Activated T-cell treated with anti-CD3 and anti-CD28 coated beads, Interleukin-2, amount 50 U/mL, for 72 hours (primary cell): ENCODE results near the gene PTN. TPM values are rescaled to one million over a fixed set of nuclear protein-coding genes. Genes with fewer than 3 reads are reported as not detected.

Source experiments
- ATAC-seq, 2 donors: fragments of 150-1000 bp; cut with Tn5 transposase; replicated peaks in 1 of 2; 2 replicates each; pipeline ENCODE4 v1.10.0; 2021; ENCODE audit warnings: moderate library complexity in 2 of 2, mild to moderate bottlenecking in 1 of 2
- DNase-seq, 2 donors: peaks; one replicate each; pipeline ENCODE4 v3.0.0; 2021 to 2022; ENCODE audit warnings: mixed read lengths in 1 of 2
- H3K27ac Mint-ChIP-seq: one replicate; pipeline ENCODE4 v1.8.0; 2022; ENCODE audit warnings: mild to moderate bottlenecking, moderate library complexity, mixed read lengths
- H3K27me3 Mint-ChIP-seq: one replicate; pipeline ENCODE4 v1.8.0; 2022; ENCODE audit warnings: low read depth, mixed read lengths
- H3K36me3 Mint-ChIP-seq, 2 donors: one replicate each; pipeline ENCODE4 v1.8.0; 2022; ENCODE audit warnings: mixed read lengths in 2 of 2, mild to moderate bottlenecking in 1 of 2; ENCODE audit not compliant: insufficient read depth in 2 of 2
- H3K4me1 Mint-ChIP-seq: one replicate; pipeline ENCODE4 v1.8.0; 2022; ENCODE audit warnings: low read depth, mixed read lengths
- H3K4me3 Mint-ChIP-seq, 2 donors: one replicate each; pipeline ENCODE4 v1.8.0; 2022; ENCODE audit warnings: mild to moderate bottlenecking in 2 of 2, mixed read lengths in 2 of 2, moderate library complexity in 2 of 2
- H3K9me3 Mint-ChIP-seq, 2 donors: one replicate each; pipeline ENCODE4 v1.8.0; 2022; ENCODE audit warnings: mixed read lengths in 2 of 2
- total RNA-seq, 2 donors: library from RNA; stranded (reverse); gene quantifications; one replicate each; pipeline ENCODE4 v1.2.3, GENCODE V29; 2022

Gene PTN
- total RNA-seq, 2 donors from 2014 or later = not detected

DNA sequence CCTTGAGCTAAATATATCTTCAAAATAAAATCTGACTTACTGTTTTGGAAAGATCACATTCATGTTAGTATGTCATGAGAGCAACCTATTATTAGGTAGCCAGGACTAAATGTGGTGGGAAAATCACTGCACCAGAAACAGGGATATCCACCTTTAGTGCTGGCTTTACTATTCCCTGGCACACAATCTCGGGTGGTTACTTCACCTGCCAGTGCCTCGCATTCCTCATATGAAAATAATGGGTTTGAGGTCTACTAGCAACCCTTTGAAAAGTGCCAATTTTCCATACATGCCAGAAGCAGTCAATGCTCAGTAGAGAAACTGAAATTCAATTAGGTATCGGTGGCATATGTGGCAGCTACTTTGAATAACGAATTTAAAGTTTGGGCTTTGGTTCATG lies 36.8 kb downstream of the PTN start:
- peaks cover 0 to 3% of the 10 kb centered on the region in 2 donors for H3K9me3 Mint-ChIP-seq

DNA sequence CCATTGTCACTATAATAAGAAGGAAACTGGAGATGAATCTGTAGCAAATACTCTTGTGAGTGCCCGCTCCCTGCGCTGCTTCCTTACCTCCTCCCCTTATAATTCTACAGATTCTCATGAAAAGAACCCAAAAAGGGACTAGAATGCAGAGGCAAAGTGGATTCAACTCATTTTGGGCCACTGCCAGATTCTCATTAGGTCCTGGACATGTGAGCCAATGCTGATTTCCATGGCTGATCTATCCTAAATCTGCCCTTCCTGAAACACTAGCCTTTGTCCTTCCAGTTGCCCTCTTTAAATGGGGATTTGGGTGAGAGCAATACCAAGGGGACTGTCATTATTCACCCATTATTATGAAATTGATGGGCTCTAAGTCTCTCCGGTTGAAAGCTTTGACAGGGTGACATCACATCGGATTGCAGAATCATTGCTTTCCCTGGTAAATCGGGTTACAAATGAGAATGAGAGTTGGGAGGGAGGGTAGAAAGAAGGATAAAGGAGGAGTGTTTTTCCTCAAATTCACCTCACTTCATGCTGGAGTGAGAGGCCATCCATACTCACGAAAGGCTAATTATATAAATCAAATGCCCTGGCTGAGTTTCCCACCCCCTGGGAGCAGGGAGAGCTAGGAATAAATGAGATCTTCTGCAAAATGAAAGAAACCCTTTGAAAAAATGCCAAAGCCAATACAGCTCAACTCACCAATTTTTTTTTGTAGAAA lies 37.5 kb downstream of the PTN start:
- DNase-seq (no peak), ATAC-seq (no peak)
- H3K4me1 Mint-ChIP-seq = no peaks in the 10 kb centered on the region
- H3K27ac Mint-ChIP-seq = no peak overlapping the region
- no peaks in the 10 kb centered on the region for H3K27me3 Mint-ChIP-seq
- peaks cover 2 to 3% of the 10 kb centered on the region in 2 donors for H3K9me3 Mint-ChIP-seq
- H3K4me3 Mint-ChIP-seq = no peak overlapping the region
- no peaks in the 10 kb centered on the region for H3K36me3 Mint-ChIP-seq

More for the DNA sequence above, 36.8 kb downstream of the PTN start:
- H3K27ac Mint-ChIP-seq = no peak overlapping the region
- H3K36me3 Mint-ChIP-seq = no peaks in the 10 kb centered on the region
- H3K27me3 Mint-ChIP-seq = no peaks in the 10 kb centered on the region
- H3K4me3 Mint-ChIP-seq = no peak overlapping the region
- DNase-seq (no peak), ATAC-seq (no peak)
- no peaks in the 10 kb centered on the region for H3K4me1 Mint-ChIP-seq

DNA sequence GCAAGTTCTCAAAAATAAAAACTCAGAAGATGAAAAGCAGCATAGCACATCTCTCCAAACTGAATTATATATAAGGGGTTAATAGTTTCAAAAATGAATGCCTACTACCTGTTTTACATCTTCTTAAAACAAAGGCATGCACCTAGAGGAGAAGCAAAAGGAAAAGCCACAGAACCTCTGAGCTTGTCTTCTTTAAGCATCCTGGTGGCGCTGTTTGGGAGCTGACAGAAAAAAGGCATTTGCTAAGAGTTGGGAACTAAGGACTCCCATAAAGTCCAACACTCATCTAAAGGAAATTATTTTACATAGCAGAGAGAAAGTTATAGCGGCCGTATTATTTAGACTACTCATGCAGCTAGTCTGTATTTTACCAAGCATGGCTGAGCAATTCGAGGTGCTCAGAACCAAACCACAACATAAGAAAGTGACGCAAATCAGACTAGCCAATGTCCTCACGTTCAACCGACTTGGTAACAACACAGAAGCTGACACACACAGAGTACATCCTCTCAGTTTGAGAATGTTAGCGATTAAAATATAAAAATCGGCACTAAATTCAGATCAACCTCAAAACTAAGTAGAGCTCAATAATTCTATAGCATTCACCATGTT lies 38.8 kb downstream of the PTN start:
- H3K4me1 Mint-ChIP-seq = no peaks in the 10 kb centered on the region
- ATAC-seq = no peak

DNA sequence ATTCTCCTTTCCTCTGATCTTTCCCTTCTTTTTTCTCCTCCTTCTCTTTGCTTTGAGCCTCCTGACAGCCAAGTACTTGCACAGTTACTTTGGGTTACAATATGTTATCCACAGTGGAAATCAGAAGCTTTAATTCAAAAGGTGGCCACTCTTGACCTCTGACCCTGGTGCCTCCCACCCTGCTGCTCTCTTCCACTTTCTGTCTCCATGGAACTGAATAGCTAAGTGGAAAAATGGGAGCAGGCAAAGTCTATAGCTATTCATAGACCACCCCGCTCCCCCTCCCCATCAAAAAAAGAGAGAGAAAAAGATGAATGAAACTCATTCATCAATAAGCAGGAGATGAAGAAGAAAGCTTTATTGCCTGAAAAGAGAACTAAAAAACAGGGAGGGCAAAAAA lies 39.4 kb downstream of the PTN start:
- ATAC-seq = no peak
- Mint-ChIP-seq H3K4me3 (no peak overlapping the region), H3K27ac (no peak overlapping the region), H3K9me3 (peaks cover 2 to 3% of the 10 kb centered on the region in 2 donors), H3K36me3 (no peaks in the 10 kb centered on the region), H3K4me1 (no peaks in the 10 kb centered on the region), H3K27me3 (no peaks in the 10 kb centered on the region)
- DNase-seq = no peak

More for the DNA sequence above, 38.8 kb downstream of the PTN start:
- H3K27me3 Mint-ChIP-seq = no peaks in the 10 kb centered on the region
- DNase-seq = no peak
- no peaks in the 10 kb centered on the region for H3K36me3 Mint-ChIP-seq
- no peak overlapping the region for H3K4me3 Mint-ChIP-seq
- no peak overlapping the region for H3K27ac Mint-ChIP-seq
- H3K9me3 Mint-ChIP-seq = peaks cover 2 to 3% of the 10 kb centered on the region in 2 donors

DNA sequence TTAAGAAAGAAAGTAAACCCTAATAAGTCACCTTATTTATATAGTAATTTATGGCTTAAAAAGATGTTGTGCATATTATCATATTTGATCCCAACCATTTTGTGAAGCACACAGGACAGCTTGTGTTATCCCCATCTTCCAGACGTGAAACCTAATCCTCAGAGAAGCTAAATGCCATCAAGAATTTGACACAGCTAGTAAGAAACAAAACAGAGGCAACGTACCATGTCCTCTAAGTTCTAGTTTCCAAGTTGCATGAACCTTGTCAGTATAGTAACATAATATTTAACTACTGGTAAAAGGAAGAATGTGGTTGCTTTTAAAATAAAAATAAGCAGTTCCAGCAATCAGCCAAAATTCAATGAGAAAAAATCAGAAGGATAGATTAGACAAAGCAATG lies 41.5 kb downstream of the PTN start:
- no peak for DNase-seq
- no peak for ATAC-seq
- H3K4me3 Mint-ChIP-seq = no peak overlapping the region
- no peaks in the 10 kb centered on the region for H3K36me3 Mint-ChIP-seq
- H3K9me3 Mint-ChIP-seq = peaks cover 2 to 6% of the 10 kb centered on the region in 2 donors
- no peaks in the 10 kb centered on the region for H3K4me1 Mint-ChIP-seq
- no peaks in the 10 kb centered on the region for H3K27me3 Mint-ChIP-seq
- no peak overlapping the region for H3K27ac Mint-ChIP-seq

DNA sequence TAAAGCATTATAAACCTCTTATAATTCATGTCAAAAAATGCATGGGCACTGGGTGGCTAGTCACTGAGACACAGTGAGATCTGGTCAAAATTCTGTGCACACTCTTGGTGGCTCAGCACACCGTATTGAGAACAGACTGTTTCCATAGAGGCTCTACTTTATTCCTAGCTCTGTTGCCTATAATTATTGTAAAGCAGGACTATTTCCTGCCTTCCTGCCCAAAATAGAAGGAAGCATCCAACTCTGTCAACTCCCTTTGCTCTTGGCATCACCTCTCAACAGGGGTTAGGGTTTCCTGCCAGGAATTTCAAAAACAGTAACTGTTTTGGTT lies 45.1 kb downstream of the PTN start:
- no peak overlapping the region for H3K27ac Mint-ChIP-seq

DNA sequence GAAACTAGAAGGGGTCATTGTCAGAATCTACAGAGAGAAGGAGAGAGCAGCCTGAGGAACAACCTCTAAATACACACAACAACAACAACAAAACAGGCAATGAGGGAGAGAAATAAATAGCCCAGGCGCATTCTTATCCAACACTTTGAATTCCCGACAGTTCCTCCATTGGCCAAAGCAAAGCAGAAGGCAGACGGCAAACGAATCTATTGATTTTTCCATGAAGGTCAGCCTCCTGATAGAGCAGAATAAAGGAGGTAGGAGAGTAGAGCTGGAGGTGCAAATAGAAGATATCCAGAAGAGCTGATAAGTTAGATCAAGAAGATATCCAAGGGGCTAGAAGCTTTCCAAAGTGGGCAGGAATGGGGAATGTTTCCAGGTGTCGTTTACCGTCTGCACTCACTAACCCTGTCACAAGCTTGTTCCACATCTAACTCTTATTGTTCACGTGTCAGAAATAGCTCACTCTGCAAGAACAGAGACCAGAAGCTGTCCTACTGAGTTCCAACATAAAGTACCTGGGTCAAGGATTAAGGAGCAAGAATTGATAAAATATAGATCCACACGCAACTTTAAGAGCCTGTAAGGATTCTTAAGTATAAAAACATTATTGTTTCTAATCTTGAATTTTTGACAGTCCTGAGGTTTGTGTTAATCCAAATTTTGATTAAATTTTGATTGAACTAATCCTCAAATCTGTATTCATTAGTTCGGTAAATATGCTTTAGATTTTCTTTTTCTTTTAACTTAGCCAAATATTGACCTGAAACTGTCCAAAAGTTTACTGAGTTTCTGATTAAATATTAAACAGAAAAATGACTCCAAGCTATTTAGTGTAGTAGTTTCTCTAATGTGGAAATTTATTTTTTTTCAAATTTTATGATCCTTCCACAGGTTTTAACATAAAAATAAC lies 45.7 kb downstream of the PTN start:
- ATAC-seq (no peak), DNase-seq (no peak)
- H3K36me3 Mint-ChIP-seq = no peaks in the 10 kb centered on the region
- no peak overlapping the region for H3K27ac Mint-ChIP-seq
- H3K9me3 Mint-ChIP-seq = peaks cover 2 to 3% of the 10 kb centered on the region in 2 donors
- no peaks in the 10 kb centered on the region for H3K4me1 Mint-ChIP-seq
- no peaks in the 10 kb centered on the region for H3K27me3 Mint-ChIP-seq
- H3K4me3 Mint-ChIP-seq = no peak overlapping the region

More for the DNA sequence above, 45.1 kb downstream of the PTN start:
- H3K4me1 Mint-ChIP-seq = no peaks in the 10 kb centered on the region
- DNase-seq = no peak
- ATAC-seq = no peak
- no peaks in the 10 kb centered on the region for H3K36me3 Mint-ChIP-seq
- no peaks in the 10 kb centered on the region for H3K27me3 Mint-ChIP-seq
- peaks cover 2 to 3% of the 10 kb centered on the region in 2 donors for H3K9me3 Mint-ChIP-seq
- no peak overlapping the region for H3K4me3 Mint-ChIP-seq

DNA sequence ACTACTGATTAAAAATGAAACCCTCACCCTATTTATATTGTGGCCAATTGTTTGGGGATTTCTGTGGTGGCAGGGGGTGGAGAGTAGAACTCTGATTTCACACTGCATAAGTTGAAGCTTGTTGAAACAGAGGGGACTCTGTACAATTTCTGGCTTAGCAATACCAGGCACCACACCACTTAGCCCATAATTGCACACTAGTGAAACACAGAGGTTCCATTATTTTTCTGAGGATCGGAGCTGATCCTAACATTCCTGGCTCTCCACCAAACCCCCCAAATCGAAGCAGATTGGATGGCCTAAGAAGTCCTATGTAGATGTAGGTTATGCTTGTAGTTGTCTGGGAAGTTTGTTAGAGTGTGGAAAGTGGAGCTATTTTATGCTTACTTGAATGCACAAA lies 47.0 kb downstream of the PTN start:
- Mint-ChIP-seq H3K27ac (no peak overlapping the region), H3K9me3 (peaks cover 3 to 4% of the 10 kb centered on the region in 2 donors), H3K36me3 (no peaks in the 10 kb centered on the region), H3K4me3 (no peak overlapping the region), H3K4me1 (no peaks in the 10 kb centered on the region), H3K27me3 (no peaks in the 10 kb centered on the region)
- ATAC-seq (no peak), DNase-seq (no peak)

DNA sequence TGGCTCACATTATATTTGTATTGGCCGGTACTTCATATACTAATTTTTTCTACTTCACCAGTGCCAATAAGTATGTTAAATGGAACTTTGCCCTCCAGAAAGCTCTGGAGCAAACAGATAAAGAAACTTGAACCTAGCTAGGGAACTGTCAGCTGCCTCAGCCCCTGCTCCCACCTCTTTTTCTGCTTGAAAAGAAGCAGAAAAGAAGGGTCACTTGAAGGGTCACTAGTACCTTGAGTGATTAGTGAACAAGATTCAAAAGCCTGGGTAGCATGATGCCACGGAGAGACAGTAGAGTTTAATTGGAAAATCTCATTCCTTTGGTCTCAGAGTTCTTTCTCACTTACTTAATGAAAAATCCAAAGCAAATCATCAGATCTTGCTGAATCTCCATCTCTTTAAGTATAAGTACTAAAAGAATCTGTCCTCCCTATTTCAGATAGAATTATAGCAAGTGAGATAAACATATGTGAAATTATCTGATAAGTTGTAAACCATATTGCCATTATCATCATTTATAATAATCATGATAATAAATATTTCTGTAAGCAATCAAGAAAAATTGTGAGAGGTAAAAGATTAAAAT lies 47.7 kb downstream of the PTN start:
- Mint-ChIP-seq H3K9me3 (peaks cover 2 to 3% of the 10 kb centered on the region in 2 donors), H3K27ac (no peak overlapping the region), H3K36me3 (no peaks in the 10 kb centered on the region), H3K4me3 (no peak overlapping the region), H3K27me3 (no peaks in the 10 kb centered on the region), H3K4me1 (no peaks in the 10 kb centered on the region)
- no peak for ATAC-seq
- DNase-seq = no peak

DNA sequence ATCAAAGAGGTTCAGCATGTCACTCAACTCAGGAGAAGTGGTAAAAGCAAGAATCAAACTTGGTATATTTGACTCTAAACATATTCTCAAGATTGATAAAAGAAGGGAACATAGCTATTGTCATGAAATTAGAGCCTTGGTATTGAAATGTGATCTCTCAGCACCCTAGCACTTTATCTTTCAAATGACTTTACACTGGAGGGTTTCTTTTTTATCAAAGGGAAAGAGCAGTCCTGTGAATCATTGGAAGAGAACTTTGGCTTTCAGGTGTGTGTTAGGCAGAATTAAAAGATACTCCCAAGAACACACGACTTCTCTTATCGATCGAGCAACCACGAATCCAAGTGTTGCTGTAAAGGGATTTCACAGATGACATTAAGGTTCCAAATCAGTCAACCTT lies 54.4 kb downstream of the PTN start:
- H3K4me3 Mint-ChIP-seq = no peak overlapping the region

DNA sequence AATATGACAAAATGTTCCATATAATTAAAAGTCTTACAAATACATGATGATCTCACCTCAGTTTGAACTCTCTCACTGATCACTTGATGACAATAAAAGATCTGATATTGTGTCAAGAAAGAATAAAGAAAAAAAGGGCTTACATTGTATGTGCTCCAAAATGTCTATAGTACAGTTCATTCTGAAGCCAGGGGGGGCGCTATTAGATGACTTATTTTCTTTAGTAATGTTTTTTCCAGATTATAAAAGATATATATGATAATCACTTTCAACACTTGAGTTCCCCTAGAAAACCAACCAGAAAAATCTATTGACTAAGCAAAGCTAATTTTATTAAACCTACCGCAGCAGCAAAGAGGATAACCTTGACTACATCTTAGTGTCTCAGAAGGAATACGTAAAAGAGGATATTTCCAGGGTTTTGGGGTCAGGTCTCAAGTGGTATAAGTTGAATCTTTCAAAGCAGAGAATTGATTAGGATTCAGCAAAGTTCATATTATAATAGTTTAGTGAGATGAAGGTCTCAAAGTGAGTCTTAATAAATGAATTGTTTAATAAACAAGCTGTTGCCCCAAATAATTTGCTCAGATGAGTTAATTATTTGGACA lies 55.8 kb downstream of the PTN start:
- no peak for ATAC-seq
- H3K27me3 Mint-ChIP-seq = no peaks in the 10 kb centered on the region
- no peaks in the 10 kb centered on the region for H3K36me3 Mint-ChIP-seq
- peaks cover 2 to 5% of the 10 kb centered on the region in 2 donors for H3K9me3 Mint-ChIP-seq
- no peaks in the 10 kb centered on the region for H3K4me1 Mint-ChIP-seq
- no peak overlapping the region for H3K27ac Mint-ChIP-seq
- no peak overlapping the region for H3K4me3 Mint-ChIP-seq
- DNase-seq = no peak

More for the DNA sequence above, 54.4 kb downstream of the PTN start:
- Mint-ChIP-seq H3K4me1 (no peaks in the 10 kb centered on the region), H3K27me3 (no peaks in the 10 kb centered on the region), H3K36me3 (no peaks in the 10 kb centered on the region), H3K9me3 (peaks cover 2 to 5% of the 10 kb centered on the region in 2 donors), H3K27ac (no peak overlapping the region)
- DNase-seq (no peak), ATAC-seq (no peak)

DNA sequence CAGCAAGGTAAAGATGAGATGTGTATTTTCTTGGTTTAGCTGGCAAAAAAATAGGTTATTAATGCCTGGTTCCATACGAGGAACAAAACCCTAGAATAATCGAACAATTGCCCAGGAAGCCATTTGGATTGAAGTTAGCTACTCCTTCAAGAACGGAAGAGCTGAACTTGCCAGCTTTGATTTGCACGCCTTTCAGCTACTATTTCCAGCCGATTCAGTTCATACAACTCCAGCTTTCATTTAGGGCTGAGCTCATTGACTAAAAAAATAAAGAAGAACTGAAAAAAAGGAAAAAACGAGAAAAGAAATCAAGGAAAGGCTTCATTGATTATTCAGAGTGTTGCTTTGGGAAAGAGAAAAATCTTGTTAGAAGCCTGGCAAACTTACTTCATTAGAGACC lies 60.4 kb downstream of the PTN start:
- Mint-ChIP-seq H3K27ac (no peak overlapping the region), H3K36me3 (no peaks in the 10 kb centered on the region), H3K27me3 (no peaks in the 10 kb centered on the region), H3K4me1 (no peaks in the 10 kb centered on the region), H3K4me3 (no peak overlapping the region), H3K9me3 (peaks cover 0 to 4% of the 10 kb centered on the region in 2 donors)
- no peak for DNase-seq
- ATAC-seq = no peak
